Heart right ventricle (tissue), 16 donors: ENCODE measurements around the gene SFXN5. TPM values are rescaled to one million over a fixed set of nuclear protein-coding genes. Genes with fewer than 3 reads are reported as not detected.
A peak's percentile ranks its signal among the peaks of the same experiment; 100 is the strongest.

ENCODE experiments used
- ATAC-seq, 8 donors: fragments of 200-7000 bp; cut with Tn5 transposase; one replicate each; pipeline ENCODE4 v1.9.1; 2020; ENCODE audit warnings: mild to moderate bottlenecking in 8 of 8, moderate library complexity in 8 of 8, moderate number of reproducible peaks in 1 of 8
- DNase-seq, 2 donors: peaks; one replicate each; pipeline ENCODE4 v3.0.0-alpha.2; 2020
- H3K27ac ChIP-seq, 10 donors: fragments of 200-600 bp; sonication (generic) in 2 of 10; one replicate each; pipeline versions ENCODE4 v1.5.0 to v1.8.0; 2020 to 2022; ENCODE audit warnings: mild to moderate bottlenecking in 3 of 10
- H3K27me3 ChIP-seq, 7 donors: fragments of 200-600 bp; one replicate each; pipeline ENCODE4 v1.8.0; 2021 to 2022; ENCODE audit warnings: mild to moderate bottlenecking in 2 of 7
- H3K36me3 ChIP-seq, 9 donors: fragments of 200-600 bp; sonication (generic) in 1 of 9; one replicate each; pipeline versions ENCODE4 v1.5.0 to v1.8.0; 2020 to 2022; ENCODE audit warnings: mild to moderate bottlenecking in 2 of 9
- H3K4me1 ChIP-seq, 9 donors: fragments of 200-600 bp; sonication (generic) in 1 of 9; one replicate each; pipeline versions ENCODE4 v1.5.0 to v1.8.0; 2020 to 2022; ENCODE audit warnings: mild to moderate bottlenecking in 4 of 9
- H3K4me3 ChIP-seq, 10 donors: fragments of 200-600 bp; sonication (generic) in 2 of 10; one replicate each; pipeline versions ENCODE4 v1.5.0 to v1.8.0; 2020 to 2022; ENCODE audit warnings: mild to moderate bottlenecking in 7 of 10, moderate library complexity in 2 of 10
- H3K9me3 ChIP-seq, 11 donors: fragments of 200-600 bp in 10 of 11; sonication (generic) in 2 of 11; one replicate each; pipeline versions ENCODE4 v1.5.0 to v1.8.0; 2013 to 2022; ENCODE audit warnings: mild to moderate bottlenecking in 2 of 11, control low read depth in 1 of 11, moderate library complexity in 1 of 11
- WGBS, 2 donors: extraction: QIAGEN DNeasy Blood & Tissue Kit; methylation state at CpG; one replicate each; pipeline ENCODE4 v1.1.7; 2013; ENCODE audit warnings: inconsistent platforms in 1 of 2; 5-methylcytosine and 5-hydroxymethylcytosine counted together
- intact Hi-C, 10 donors: fragments of 100-400 bp; cut with DNase I; formaldehyde crosslinking; loops; one replicate each; pipeline versions ENCODE4 v1.11.1 to v1.14.2; 2022
- polyA plus RNA-seq, 2 donors: library from polyadenylated mRNA; stranded (reverse); fragments of 200-250 nt; gene quantifications; one replicate each; pipeline ENCODE4 v1.2.3, GENCODE V29; 2013
- total RNA-seq, 10 donors: library from RNA; stranded (reverse); fragmentation: NEBNext Ultra II Directional in 3 of 10; extraction: Animal tissue kit (Norgen Biotek cat#: 25700) in 3 of 10; gene quantifications; one replicate each; pipeline versions ENCODE4 v1.2.1 to v1.2.4, GENCODE V29; 2021 to 2023
- TF ChIP-seq, protein P1 (sequence below), 9 donors: fragments of 200-600 bp; sonication (generic) in 2 of 9; IDR thresholded peaks; one replicate each; pipeline versions ENCODE4 v1.5.0 to v1.8.0; 2021 to 2022; ENCODE audit warnings: antibody characterized with exemption in 9 of 9, mild to moderate bottlenecking in 5 of 9, moderate library complexity in 1 of 9
- donor health status: Arrhythmogenic right ventricular cardiomyopathy.
- donor health status: ischemic (EF 13 %, LVEDD 7.1; RV severe dilation, severe dysfunction).
- donor health status: healthy with polysubstance abuse.
- donor health status: DM: no; HTN: yes; CAD: no.
- donor health status: DM: no; HTN: no; CAD: no.
- donor health status: ischemic (EF 25% LVEDD 6.9; RV normal size, moderate dysfunction).
- donor health status: ischemic (EF 25% LVEDD 5.7; RV mildly dilated, moderate dysfunction).
- donor health status: healthy.
- donor health status: DM: yes; HTN: yes; CAD: no.
- donor health status: Ischemic cardiomyopathy.
- donor health status: ischemic (EF 35%, LVEDD 5.7; RV mildly dilated, moderate dysfunction).
- donor health status: nonischemic (EF 11% LVEDD 7.7; RV severe dilation, severe dysfunction).
- donor health status: DM: yes; HTN: yes; CAD: no.
- donor health status: PGD.
- donor health status: ischemic (EF 29% LVEDD 5.4; RV normal size, mild dysfunction).
- donor health status: nonischemic (EF 23%, LVEDD 6.1; RV moderate dilation, normal function).

The SFXN5 gene
- total and polyA plus RNA-seq, 12 donors = 4.4 to 11.8 (median 9.7) TPM

DNA sequence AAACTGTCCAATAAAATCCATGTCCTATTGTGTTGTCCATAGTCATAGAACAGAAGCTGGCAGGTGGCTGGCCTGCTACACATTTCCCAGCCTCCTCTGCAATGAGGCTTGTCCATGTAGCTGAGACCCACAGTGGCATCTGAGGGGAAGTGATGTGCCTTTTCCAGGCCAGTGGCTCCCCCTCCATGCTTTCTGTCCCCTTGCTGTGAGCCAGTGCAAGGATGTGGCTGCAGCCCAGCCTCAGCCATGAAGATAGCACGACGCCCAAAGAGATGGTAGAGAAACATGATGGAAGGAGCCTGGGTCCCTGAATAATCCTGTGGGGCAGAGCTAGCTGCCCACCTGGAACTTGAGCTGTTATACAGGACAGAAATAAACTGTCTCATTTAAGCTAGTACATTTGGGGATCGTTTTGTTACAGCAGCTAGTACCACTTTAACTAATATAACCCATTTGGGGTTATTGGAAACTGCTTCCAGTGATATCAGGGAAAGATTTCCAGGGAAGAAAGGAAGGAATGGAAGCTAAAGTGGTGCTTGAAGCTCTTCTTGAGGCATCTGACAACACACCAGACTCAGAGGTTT lies 40.3 kb downstream of the SFXN5 start:
- Histone ChIP-seq H3K27me3 (no peaks in the 10 kb centered on the region), H3K4me3 (no peak overlapping the region), H3K36me3 (peaks cover 0 to 18% (median 0%) of the 10 kb centered on the region in 9 donors), H3K4me1 (peaks cover 0 to 29% (median 0%) of the 10 kb centered on the region in 9 donors), H3K9me3 (no peaks in the 10 kb centered on the region), H3K27ac (no peak overlapping the region)
- TF ChIP-seq, protein P1, sequence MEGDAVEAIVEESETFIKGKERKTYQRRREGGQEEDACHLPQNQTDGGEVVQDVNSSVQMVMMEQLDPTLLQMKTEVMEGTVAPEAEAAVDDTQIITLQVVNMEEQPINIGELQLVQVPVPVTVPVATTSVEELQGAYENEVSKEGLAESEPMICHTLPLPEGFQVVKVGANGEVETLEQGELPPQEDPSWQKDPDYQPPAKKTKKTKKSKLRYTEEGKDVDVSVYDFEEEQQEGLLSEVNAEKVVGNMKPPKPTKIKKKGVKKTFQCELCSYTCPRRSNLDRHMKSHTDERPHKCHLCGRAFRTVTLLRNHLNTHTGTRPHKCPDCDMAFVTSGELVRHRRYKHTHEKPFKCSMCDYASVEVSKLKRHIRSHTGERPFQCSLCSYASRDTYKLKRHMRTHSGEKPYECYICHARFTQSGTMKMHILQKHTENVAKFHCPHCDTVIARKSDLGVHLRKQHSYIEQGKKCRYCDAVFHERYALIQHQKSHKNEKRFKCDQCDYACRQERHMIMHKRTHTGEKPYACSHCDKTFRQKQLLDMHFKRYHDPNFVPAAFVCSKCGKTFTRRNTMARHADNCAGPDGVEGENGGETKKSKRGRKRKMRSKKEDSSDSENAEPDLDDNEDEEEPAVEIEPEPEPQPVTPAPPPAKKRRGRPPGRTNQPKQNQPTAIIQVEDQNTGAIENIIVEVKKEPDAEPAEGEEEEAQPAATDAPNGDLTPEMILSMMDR (IDR thresholded peaks at IDR 0.05) = no peak
- intact Hi-C loops = no loop called here
- DNase-seq (no peak), ATAC-seq (no peak)
- WGBS, 2 donors = 91 to 97% methylated on average over 3 of the region's 3 CpGs

DNA sequence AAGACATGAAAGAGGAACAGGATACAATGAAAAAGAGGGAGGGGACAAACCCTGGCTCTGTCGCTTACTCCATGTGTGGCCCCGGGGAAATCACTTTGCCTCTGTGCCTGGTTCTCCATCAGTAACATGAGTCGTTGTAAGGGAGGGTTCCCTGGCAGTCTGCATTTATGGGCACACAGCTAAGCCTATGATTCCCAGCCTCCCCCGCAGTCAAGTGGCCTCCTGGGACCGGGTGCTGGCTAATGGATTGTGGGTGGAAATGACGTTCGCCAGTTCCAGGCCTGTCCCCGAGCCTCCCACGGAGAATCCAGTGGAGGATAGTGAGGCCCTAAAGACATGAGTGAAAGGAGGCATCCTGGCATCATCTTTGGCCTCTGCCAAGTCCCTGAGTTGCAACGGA lies 42.7 kb downstream of the SFXN5 start:
- Histone ChIP-seq H3K27me3 (no peaks in the 10 kb centered on the region), H3K4me1 (peaks cover 0 to 15% (median 0%) of the 10 kb centered on the region in 9 donors), H3K4me3 (no peak overlapping the region), H3K9me3 (no peaks in the 10 kb centered on the region), H3K27ac (no peak overlapping the region), H3K36me3 (peaks cover 0 to 18% (median 0%) of the 10 kb centered on the region in 9 donors)
- WGBS, 2 donors = 61 to 75% methylated on average over 10 of the region's 10 CpGs
- intact Hi-C loops = no loop called here
- DNase-seq (peak in 1 of 2 donors; percentile 12), ATAC-seq (peak in 1 of 8 donors; percentile 33)
- TF ChIP-seq, protein P1 (IDR thresholded peaks at IDR 0.05) = no peak

DNA sequence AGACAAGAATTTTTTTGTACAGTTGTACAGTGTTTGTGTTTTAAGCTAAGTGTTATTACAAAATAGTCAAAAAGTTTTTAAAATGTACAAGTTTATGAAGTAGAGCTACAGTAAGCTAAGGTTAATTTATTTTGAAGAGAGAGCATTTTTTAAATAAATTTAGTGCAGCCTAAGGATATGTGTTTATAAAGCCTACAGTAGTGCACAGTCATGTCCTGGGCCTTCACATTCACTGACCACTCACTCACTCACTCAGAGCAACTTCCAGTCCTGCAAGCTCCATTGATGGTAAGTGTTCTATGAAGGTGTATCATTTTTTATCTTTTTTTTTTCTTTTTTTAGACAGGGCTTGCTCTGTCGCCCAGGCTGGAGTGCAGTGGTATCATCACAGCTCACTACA lies 44.2 kb downstream of the SFXN5 start:
- WGBS, 2 donors = 47 to 97% methylated on average over 1 of the region's 1 CpG
- no peaks in the 10 kb centered on the region for H3K27me3 ChIP-seq
- H3K4me1 ChIP-seq = peaks cover 0 to 1% (median 0%) of the 10 kb centered on the region in 9 donors
- intact Hi-C loops = no loop called here
- ATAC-seq (no peak), DNase-seq (no peak)
- TF ChIP-seq, protein P1 (IDR thresholded peaks at IDR 0.05) = no peak
- no peaks in the 10 kb centered on the region for H3K9me3 ChIP-seq
- H3K27ac ChIP-seq = no peak overlapping the region
- peaks cover 0 to 23% (median 0%) of the 10 kb centered on the region in 9 donors for H3K36me3 ChIP-seq
- H3K4me3 ChIP-seq = no peak overlapping the region

DNA sequence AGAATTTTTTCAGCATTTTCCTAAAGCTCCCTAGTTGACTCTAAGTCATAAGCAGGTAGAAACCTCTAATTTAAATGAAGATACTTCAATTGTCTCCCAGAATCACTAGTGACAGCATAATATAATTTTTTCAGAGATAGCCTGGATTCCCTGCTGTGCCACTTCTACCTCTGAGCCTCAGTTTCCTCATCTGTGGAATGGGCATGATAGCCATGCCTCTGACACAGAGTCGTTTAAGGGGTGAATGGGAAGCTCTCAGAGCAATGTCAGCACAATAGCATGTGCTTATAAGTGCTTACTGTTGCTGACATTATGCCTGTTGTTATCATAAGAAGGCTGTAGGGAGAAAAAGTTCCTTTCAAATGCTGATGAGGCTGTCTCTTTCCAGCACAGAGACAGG lies 48.0 kb downstream of the SFXN5 start:
- intact Hi-C loops = no loop called here
- Histone ChIP-seq H3K9me3 (no peaks in the 10 kb centered on the region), H3K27ac (no peak overlapping the region), H3K27me3 (no peaks in the 10 kb centered on the region), H3K4me3 (no peak overlapping the region), H3K36me3 (peaks cover 0 to 57% (median 9%) of the 10 kb centered on the region in 9 donors), H3K4me1 (no peaks in the 10 kb centered on the region)
- DNase-seq (no peak), ATAC-seq (no peak)
- TF ChIP-seq, protein P1 (IDR thresholded peaks at IDR 0.05) = no peak
- WGBS, 2 donors = 77 to 89% methylated on average over 1 of the region's 1 CpG
